ENCODE data around the gene TAF3.
"Not testable (repeated sequence)": the region's sequence is repeated elsewhere in the genome, so short reads cannot be mapped to it uniquely, and the experiment has no call there.

- not testable (repeated sequence) for TF ChIP-seq CTCF (optimal IDR thresholded peaks at IDR 0.05 in 1 of 3, IDR thresholded peaks at IDR 0.05 in 1 of 3, conservative IDR thresholded peaks at IDR 0.05 in 1 of 3; ENCODE audit: extremely low read depth in 1 of 3, insufficient read depth in 2 of 3, low read length in 3 of 3); EZH2 (IDR thresholded peaks at IDR 0.05; ENCODE audit: low read length)
Observed at GRCh38 chr10:7782194-7782593, 36.1 kb upstream of the TAF3 start.

Measured in keratinocyte (primary cell).